Liver (tissue), 9 donors: ENCODE measurements around the gene LAMA5. TPM values are rescaled to one million over a fixed set of nuclear protein-coding genes. Genes with fewer than 3 reads are reported as not detected.

Experiments used
- DNase-seq: peaks from one replicate; pipeline ENCODE4 v3.0.0-alpha.2; 2017; ENCODE audit warnings: low spot score
- H3K27ac ChIP-seq, 2 donors: one replicate each; pipeline ENCODE4 v1.7.0; 2013; ENCODE audit warnings: inconsistent platforms in 2 of 2, low read length in 2 of 2, control low read depth in 1 of 2, low read depth in 1 of 2, mild to moderate bottlenecking in 1 of 2
- H3K27me3 ChIP-seq, 4 donors: one replicate each; pipeline versions ENCODE4 v1.6.1 to v1.7.0; 2013; ENCODE audit warnings: low read length in 3 of 4, inconsistent platforms in 1 of 4, mild to moderate bottlenecking in 1 of 4, moderate library complexity in 1 of 4; ENCODE audit not compliant: control insufficient read depth in 4 of 4, insufficient read depth in 4 of 4
- H3K36me3 ChIP-seq, 4 donors: one replicate each; pipeline versions ENCODE4 v1.6.1 to v1.7.0; 2013; ENCODE audit warnings: low read length in 3 of 4, mild to moderate bottlenecking in 3 of 4, low read depth in 1 of 4, moderate library complexity in 1 of 4; ENCODE audit not compliant: control insufficient read depth in 4 of 4, insufficient read depth in 3 of 4
- H3K4me1 ChIP-seq, 4 donors: one replicate each; pipeline versions ENCODE4 v1.6.1 to v1.7.0; 2013; ENCODE audit warnings: low read length in 3 of 4, mild to moderate bottlenecking in 3 of 4, moderate library complexity in 1 of 4; ENCODE audit not compliant: control insufficient read depth in 4 of 4, insufficient read depth in 4 of 4
- H3K4me3 ChIP-seq, 3 donors: one replicate each; pipeline versions ENCODE4 v1.6.1 to v1.7.0; 2013; ENCODE audit warnings: low read length in 3 of 3, control low read depth in 1 of 3, low read depth in 1 of 3, mild to moderate bottlenecking in 1 of 3
- H3K9ac ChIP-seq, 2 donors: one replicate each; pipeline ENCODE4 v1.7.0; 2013; ENCODE audit warnings: low read length in 2 of 2, mild to moderate bottlenecking in 2 of 2, moderate library complexity in 2 of 2, control low read depth in 1 of 2, low read depth in 1 of 2
- H3K9me3 ChIP-seq, 4 donors: one replicate each; pipeline versions ENCODE4 v1.6.1 to v1.7.0; 2013; ENCODE audit warnings: low read length in 3 of 4; ENCODE audit not compliant: control insufficient read depth in 4 of 4
- EGR1 ChIP-seq, 2 donors: IDR thresholded peaks; 2 replicates each; pipeline ENCODE4 v1.6.1; 2016 to 2018; ENCODE audit warnings: antibody characterized with exemption in 2 of 2, low read depth in 2 of 2
- FOXA1 ChIP-seq: IDR thresholded peaks from 2 replicates; pipeline ENCODE4 v1.6.1; 2016; ENCODE audit warnings: antibody characterized with exemption
- FOXA2 ChIP-seq: IDR thresholded peaks from 2 replicates; pipeline ENCODE4 v1.6.1; 2016; ENCODE audit warnings: antibody characterized with exemption
- GABPA ChIP-seq, 2 donors: IDR thresholded peaks in 1 of 2; conservative IDR thresholded peaks in 1 of 2; 2 replicates each; pipeline ENCODE4 v1.6.1; 2016; ENCODE audit warnings: antibody characterized with exemption in 2 of 2, mild to moderate bottlenecking in 1 of 2, moderate library complexity in 1 of 2
- HNF4A ChIP-seq, 2 donors: conservative IDR thresholded peaks; 2 replicates each; pipeline ENCODE4 v1.6.1; 2016; ENCODE audit warnings: antibody characterized with exemption in 2 of 2, mild to moderate bottlenecking in 2 of 2
- HNF4G ChIP-seq: IDR thresholded peaks from 2 replicates; pipeline ENCODE4 v1.6.1; 2016; ENCODE audit warnings: antibody characterized with exemption
- JUND ChIP-seq, 2 donors: IDR thresholded peaks; 2 replicates each; pipeline ENCODE4 v1.6.1; 2016; ENCODE audit warnings: antibody characterized with exemption in 2 of 2
- NR2F2 ChIP-seq: IDR thresholded peaks from 2 replicates; pipeline ENCODE4 v1.6.1; 2016; ENCODE audit warnings: antibody characterized with exemption
- RAD21 ChIP-seq, 2 donors: IDR thresholded peaks; 2 replicates each; pipeline ENCODE4 v1.6.1; 2016; ENCODE audit warnings: antibody characterized with exemption in 2 of 2, mild to moderate bottlenecking in 2 of 2
- RXRA ChIP-seq, 2 donors: IDR thresholded peaks; 2 replicates each; pipeline ENCODE4 v1.6.1; 2017 to 2018; ENCODE audit warnings: antibody characterized with exemption in 2 of 2, mild to moderate bottlenecking in 1 of 2
- SP1 ChIP-seq: IDR thresholded peaks from 2 replicates; pipeline ENCODE4 v1.6.1; 2018; ENCODE audit warnings: antibody characterized with exemption, mild to moderate bottlenecking
- TAF1 ChIP-seq: conservative IDR thresholded peaks from 2 replicates; pipeline ENCODE4 v1.6.1; 2016; ENCODE audit warnings: antibody characterized with exemption, mild to moderate bottlenecking
- YY1 ChIP-seq: IDR thresholded peaks from 2 replicates; pipeline ENCODE4 v1.6.1; 2016; ENCODE audit warnings: antibody characterized with exemption, mild to moderate bottlenecking
- WGBS: extraction: QIAGEN DNeasy Blood & Tissue Kit; methylation state at CpG from one replicate; pipeline ENCODE4 v1.1.7; 2013; 5-methylcytosine and 5-hydroxymethylcytosine counted together
- polyA plus RNA-seq, 2 donors: library from polyadenylated mRNA; stranded (reverse) in 1 of 2; unstranded in 1 of 2; fragments of 200-250 nt in 1 of 2; fragments of >200 nt in 1 of 2; fragmentation: Nextera tagmentation in 1 of 2; extraction: Ambion mirVana in 1 of 2; gene quantifications; one replicate each; pipeline versions ENCODE4 v1.2.1 to v1.2.3, GENCODE V29; 2013 to 2015
- total RNA-seq, 2 donors: library from RNA; depleted of rRNA; stranded (reverse); fragments of >200 nt; gene quantifications; one replicate each; pipeline ENCODE4 v1.2.3, GENCODE V29; 2014
- TF ChIP-seq, protein P1 (sequence below): IDR thresholded peaks from 2 replicates; pipeline ENCODE4 v1.6.1; 2016; ENCODE audit warnings: antibody characterized with exemption
- TF ChIP-seq, protein P2 (sequence below): IDR thresholded peaks from 2 replicates; pipeline ENCODE4 v1.6.1; 2016; ENCODE audit warnings: antibody characterized with exemption
- TF ChIP-seq, protein P3 (sequence below): fragments of 150-350 bp; IDR thresholded peaks from 2 replicates; pipeline ENCODE4 v1.5.1; 2017; ENCODE audit warnings: improper control_type of control experiment, low read depth, low read length; ENCODE audit not compliant: missing input control
- TF ChIP-seq, protein P4 (sequence below): IDR thresholded peaks from 2 replicates; pipeline ENCODE4 v1.6.1; 2016; ENCODE audit warnings: antibody characterized with exemption, mild to moderate bottlenecking
- TF ChIP-seq, protein P5 (sequence below): IDR thresholded peaks from 2 replicates; pipeline ENCODE4 v1.6.1; 2016; ENCODE audit warnings: antibody characterized with exemption
- donor health status: healthy.
- donor health status: healthy.
- donor health status: healthy.
- donor health status: healthy.
- donor health status: healthy.

LAMA5 gene
- total and polyA plus RNA-seq, 4 donors = 3.6 to 40.2 (median 13.7) TPM

DNA sequence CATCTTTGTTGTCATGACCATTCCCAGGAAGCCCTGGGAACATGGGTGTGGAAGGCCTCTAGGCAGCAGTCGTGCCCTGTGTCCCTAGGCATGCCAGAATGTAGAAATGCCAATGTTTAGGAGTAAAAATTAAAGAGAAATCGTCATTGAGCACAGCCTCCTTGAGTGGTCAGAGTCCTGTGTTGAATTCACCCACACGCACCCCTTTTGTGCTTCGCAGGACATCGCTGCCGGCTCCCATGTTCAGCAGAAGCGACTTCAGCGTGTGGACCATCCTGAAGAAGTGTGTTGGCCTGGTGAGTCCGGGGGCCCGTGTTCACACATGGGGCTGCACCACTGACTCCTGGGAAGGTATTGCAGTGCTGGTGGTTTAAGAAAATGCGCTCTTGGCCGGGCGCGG is 103.7 kb downstream of the LAMA5 start:
- Histone ChIP-seq H3K9ac (no peak overlapping the region), H3K27me3 (no peaks in the 10 kb centered on the region), H3K36me3 (peaks cover 0 to 51% (median 26%) of the 10 kb centered on the region in 4 donors), H3K4me3 (no peak overlapping the region), H3K4me1 (peaks cover 0 to 6% (median 0%) of the 10 kb centered on the region in 4 donors), H3K27ac (no peak overlapping the region), H3K9me3 (no peaks in the 10 kb centered on the region)
- no peak for TF ChIP-seq TAF1
- no peak for TF ChIP-seq FOXA2
- TF ChIP-seq, protein P1, sequence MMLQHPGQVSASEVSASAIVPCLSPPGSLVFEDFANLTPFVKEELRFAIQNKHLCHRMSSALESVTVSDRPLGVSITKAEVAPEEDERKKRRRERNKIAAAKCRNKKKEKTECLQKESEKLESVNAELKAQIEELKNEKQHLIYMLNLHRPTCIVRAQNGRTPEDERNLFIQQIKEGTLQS = no peak
- TF ChIP-seq, protein P2, sequence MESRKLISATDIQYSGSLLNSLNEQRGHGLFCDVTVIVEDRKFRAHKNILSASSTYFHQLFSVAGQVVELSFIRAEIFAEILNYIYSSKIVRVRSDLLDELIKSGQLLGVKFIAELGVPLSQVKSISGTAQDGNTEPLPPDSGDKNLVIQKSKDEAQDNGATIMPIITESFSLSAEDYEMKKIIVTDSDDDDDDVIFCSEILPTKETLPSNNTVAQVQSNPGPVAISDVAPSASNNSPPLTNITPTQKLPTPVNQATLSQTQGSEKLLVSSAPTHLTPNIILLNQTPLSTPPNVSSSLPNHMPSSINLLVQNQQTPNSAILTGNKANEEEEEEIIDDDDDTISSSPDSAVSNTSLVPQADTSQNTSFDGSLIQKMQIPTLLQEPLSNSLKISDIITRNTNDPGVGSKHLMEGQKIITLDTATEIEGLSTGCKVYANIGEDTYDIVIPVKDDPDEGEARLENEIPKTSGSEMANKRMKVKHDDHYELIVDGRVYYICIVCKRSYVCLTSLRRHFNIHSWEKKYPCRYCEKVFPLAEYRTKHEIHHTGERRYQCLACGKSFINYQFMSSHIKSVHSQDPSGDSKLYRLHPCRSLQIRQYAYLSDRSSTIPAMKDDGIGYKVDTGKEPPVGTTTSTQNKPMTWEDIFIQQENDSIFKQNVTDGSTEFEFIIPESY = no peak
- no peak for TF ChIP-seq RXRA (IDR thresholded peaks at IDR 0.05)
- WGBS = 96% methylated on average over 14 of the region's 14 CpGs
- DNase-seq = no peak

DNA sequence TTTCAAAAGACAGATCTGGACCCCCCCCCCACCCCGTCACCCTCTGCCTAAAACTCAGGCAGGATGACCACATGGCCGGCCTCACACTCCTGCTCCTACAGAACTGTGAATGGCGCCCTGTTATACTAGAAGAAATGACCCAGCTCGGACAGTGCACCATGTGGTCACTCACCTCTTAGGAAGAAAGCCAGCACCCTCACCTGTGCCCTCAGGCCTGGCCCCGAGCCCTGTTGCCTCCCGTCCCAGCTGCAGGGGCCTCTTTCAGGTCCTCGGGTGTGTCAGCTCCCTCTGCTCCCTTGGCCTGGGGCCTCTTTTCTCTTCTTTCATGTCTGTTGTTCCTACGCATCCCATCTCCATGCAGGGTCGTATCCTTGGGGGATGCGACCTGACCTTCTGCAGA is 105.0 kb downstream of the LAMA5 start:
- peaks cover 1 to 55% (median 27%) of the 10 kb centered on the region in 4 donors for H3K36me3 ChIP-seq
- no peaks in the 10 kb centered on the region for H3K9me3 ChIP-seq
- TF ChIP-seq GABPA (IDR thresholded peaks at IDR 0.05 in 1 of 2, conservative IDR thresholded peaks at IDR 0.05 in 1 of 2) (no peak), JUND (IDR thresholded peaks at IDR 0.05) (no peak), HNF4A (conservative IDR thresholded peaks at IDR 0.05) (no peak), EGR1 (IDR thresholded peaks at IDR 0.05; ENCODE audit: low read depth in 2 of 2) (no peak), TAF1 (no peak), RXRA (IDR thresholded peaks at IDR 0.05) (no peak), RAD21 (IDR thresholded peaks at IDR 0.05) (no peak), HNF4G (no peak), NR2F2 (no peak), YY1 (no peak), FOXA1 (no peak), FOXA2 (no peak), SP1 (no peak)
- TF ChIP-seq, protein P3, sequence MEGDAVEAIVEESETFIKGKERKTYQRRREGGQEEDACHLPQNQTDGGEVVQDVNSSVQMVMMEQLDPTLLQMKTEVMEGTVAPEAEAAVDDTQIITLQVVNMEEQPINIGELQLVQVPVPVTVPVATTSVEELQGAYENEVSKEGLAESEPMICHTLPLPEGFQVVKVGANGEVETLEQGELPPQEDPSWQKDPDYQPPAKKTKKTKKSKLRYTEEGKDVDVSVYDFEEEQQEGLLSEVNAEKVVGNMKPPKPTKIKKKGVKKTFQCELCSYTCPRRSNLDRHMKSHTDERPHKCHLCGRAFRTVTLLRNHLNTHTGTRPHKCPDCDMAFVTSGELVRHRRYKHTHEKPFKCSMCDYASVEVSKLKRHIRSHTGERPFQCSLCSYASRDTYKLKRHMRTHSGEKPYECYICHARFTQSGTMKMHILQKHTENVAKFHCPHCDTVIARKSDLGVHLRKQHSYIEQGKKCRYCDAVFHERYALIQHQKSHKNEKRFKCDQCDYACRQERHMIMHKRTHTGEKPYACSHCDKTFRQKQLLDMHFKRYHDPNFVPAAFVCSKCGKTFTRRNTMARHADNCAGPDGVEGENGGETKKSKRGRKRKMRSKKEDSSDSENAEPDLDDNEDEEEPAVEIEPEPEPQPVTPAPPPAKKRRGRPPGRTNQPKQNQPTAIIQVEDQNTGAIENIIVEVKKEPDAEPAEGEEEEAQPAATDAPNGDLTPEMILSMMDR = no peak
- TF ChIP-seq, protein P2 = no peak
- TF ChIP-seq, protein P1 = no peak
- TF ChIP-seq, protein P4, sequence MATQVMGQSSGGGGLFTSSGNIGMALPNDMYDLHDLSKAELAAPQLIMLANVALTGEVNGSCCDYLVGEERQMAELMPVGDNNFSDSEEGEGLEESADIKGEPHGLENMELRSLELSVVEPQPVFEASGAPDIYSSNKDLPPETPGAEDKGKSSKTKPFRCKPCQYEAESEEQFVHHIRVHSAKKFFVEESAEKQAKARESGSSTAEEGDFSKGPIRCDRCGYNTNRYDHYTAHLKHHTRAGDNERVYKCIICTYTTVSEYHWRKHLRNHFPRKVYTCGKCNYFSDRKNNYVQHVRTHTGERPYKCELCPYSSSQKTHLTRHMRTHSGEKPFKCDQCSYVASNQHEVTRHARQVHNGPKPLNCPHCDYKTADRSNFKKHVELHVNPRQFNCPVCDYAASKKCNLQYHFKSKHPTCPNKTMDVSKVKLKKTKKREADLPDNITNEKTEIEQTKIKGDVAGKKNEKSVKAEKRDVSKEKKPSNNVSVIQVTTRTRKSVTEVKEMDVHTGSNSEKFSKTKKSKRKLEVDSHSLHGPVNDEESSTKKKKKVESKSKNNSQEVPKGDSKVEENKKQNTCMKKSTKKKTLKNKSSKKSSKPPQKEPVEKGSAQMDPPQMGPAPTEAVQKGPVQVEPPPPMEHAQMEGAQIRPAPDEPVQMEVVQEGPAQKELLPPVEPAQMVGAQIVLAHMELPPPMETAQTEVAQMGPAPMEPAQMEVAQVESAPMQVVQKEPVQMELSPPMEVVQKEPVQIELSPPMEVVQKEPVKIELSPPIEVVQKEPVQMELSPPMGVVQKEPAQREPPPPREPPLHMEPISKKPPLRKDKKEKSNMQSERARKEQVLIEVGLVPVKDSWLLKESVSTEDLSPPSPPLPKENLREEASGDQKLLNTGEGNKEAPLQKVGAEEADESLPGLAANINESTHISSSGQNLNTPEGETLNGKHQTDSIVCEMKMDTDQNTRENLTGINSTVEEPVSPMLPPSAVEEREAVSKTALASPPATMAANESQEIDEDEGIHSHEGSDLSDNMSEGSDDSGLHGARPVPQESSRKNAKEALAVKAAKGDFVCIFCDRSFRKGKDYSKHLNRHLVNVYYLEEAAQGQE = no peak
- TF ChIP-seq, protein P5, sequence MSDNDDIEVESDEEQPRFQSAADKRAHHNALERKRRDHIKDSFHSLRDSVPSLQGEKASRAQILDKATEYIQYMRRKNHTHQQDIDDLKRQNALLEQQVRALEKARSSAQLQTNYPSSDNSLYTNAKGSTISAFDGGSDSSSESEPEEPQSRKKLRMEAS = no peak

More for the DNA sequence above, 105.0 kb downstream of the LAMA5 start:
- no peak for DNase-seq
- peaks cover 0 to 4% (median 0%) of the 10 kb centered on the region in 4 donors for H3K4me1 ChIP-seq
- H3K27ac ChIP-seq = no peak overlapping the region
- no peaks in the 10 kb centered on the region for H3K27me3 ChIP-seq
- no peak overlapping the region for H3K9ac ChIP-seq
- no peak overlapping the region for H3K4me3 ChIP-seq
- WGBS = 86% methylated on average over 10 of the region's 10 CpGs
